Astrocyte (in vitro differentiated cells and primary cell): Measurements from ENCODE around the gene SPATA18.

Experiments used
- EZH2 ChIP-seq: IDR thresholded peaks from 2 replicates; pipeline ENCODE4 v1.6.1; 2012; ENCODE audit warnings: mild to moderate bottlenecking, low read length, inconsistent platforms; ENCODE audit not compliant: insufficient read depth
- TF ChIP-seq, protein P1 (sequence below): IDR thresholded peaks from 2 replicates; pipeline ENCODE4 v1.5.1; 2011; ENCODE audit warnings: low read depth, mild to moderate bottlenecking, inconsistent platforms, low read length, moderate library complexity; ENCODE audit not compliant: insufficient read depth

DNA sequence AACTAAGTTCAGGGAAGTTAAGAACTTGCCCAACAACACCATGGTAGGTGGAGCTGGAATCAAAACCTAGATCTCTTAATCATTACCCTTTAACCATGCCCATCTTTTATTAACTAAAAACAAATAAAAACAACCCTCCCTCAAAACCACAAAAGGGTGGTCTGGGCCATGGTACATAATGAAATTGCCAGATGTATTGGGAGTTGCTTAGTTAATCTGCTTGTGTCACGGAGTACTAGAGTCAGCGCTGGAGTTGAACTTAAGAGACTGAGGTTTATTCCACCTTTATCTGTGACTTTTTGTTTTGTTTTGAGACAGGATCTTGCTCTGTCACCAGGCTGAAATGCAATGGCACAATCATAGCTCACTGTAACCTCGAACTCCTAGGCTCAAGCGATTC, 44.2 kb upstream of the SPATA18 start:
- TF ChIP-seq, protein P1, sequence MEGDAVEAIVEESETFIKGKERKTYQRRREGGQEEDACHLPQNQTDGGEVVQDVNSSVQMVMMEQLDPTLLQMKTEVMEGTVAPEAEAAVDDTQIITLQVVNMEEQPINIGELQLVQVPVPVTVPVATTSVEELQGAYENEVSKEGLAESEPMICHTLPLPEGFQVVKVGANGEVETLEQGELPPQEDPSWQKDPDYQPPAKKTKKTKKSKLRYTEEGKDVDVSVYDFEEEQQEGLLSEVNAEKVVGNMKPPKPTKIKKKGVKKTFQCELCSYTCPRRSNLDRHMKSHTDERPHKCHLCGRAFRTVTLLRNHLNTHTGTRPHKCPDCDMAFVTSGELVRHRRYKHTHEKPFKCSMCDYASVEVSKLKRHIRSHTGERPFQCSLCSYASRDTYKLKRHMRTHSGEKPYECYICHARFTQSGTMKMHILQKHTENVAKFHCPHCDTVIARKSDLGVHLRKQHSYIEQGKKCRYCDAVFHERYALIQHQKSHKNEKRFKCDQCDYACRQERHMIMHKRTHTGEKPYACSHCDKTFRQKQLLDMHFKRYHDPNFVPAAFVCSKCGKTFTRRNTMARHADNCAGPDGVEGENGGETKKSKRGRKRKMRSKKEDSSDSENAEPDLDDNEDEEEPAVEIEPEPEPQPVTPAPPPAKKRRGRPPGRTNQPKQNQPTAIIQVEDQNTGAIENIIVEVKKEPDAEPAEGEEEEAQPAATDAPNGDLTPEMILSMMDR, result no peak
- TF ChIP-seq EZH2, result no peak
